Right lobe of liver (tissue), 4 donors: ENCODE measurements around the gene AHNAK.

Source experiments
- CTCF ChIP-seq, 4 donors: fragments of 200-600 bp in 3 of 4; fragments of 450-650 bp in 1 of 4; IDR thresholded peaks; one replicate each; pipeline versions ENCODE4 v1.5.1 to v1.8.0; 2016 to 2022; ENCODE audit warnings: antibody characterized with exemption in 4 of 4, mild to moderate bottlenecking in 2 of 4
- POLR2A ChIP-seq: fragments of 450-650 bp; IDR thresholded peaks from one replicate; pipeline ENCODE4 v1.6.1; 2017; ENCODE audit warnings: antibody characterized with exemption, mild to moderate bottlenecking
- donor health status: DM: no; HTN: no; CAD: no.
- donor health status: DM: no; HTN: no; CAD: no.
- donor health status: DM: no; HTN: yes; CAD: no.

GRCh38 chr11:62427630-62428233, 118.9 kb downstream of the AHNAK start:
- TF ChIP-seq CTCF (IDR thresholded peaks at IDR 0.05) (no peak), POLR2A (no peak)
